IPS DF 4.7 (cell line): ENCODE results near the gene DPF1.

ENCODE experiments used
- DNase-seq: peaks from one replicate; pipeline ENCODE4 v3.0.0-alpha.2; 2013; ENCODE audit warnings: low spot score; ENCODE audit errors: extremely low read depth

Gene DPF1

GRCh38 chr19:38221919-38222830, 1.8 kb downstream of the DPF1 start:
- no peak for DNase-seq

DNA sequence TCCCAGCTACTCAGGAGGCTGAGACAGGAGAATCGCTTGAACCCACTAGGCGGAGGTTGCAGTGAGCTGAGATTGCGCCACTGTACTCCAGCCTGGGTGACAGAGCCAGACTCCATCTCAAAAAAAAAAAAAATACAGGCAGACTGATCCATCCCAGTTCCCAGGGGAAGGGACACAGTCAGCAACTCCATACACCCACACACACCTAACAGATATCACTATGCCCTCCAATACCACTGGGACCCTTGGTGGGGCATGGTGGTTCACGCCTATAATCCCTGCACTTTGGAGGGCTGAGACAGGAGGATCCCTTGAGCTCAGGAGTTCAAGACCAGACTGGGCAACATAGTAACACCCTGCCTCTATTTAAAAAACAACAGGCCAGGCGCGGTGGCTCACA, 2.6 kb downstream of the DPF1 start:
- no peak for DNase-seq

DNA sequence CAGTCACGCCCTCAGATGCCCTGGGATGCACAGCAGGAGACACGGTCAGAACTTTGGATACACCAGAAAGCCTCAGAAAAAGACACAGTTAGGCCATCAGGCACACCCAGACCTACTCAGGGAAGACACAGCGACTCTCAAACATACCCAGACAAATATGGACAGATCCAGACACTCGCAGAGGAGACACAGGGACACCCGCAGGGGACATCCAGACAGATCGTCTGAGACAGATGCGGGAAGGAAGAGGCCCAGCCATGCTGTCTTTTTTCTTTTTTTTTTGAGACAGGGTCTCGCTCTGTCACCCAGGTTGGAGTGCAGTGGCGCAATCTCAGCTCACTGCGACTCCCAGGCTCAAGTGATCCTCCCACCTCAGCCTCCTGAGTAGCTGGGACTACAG, 4.8 kb downstream of the DPF1 start:
- no peak for DNase-seq

- DNase-seq: no peak
These were observed 5.8 kb downstream of the DPF1 start for GRCh38 chr19:38218204-38218603.

DNA sequence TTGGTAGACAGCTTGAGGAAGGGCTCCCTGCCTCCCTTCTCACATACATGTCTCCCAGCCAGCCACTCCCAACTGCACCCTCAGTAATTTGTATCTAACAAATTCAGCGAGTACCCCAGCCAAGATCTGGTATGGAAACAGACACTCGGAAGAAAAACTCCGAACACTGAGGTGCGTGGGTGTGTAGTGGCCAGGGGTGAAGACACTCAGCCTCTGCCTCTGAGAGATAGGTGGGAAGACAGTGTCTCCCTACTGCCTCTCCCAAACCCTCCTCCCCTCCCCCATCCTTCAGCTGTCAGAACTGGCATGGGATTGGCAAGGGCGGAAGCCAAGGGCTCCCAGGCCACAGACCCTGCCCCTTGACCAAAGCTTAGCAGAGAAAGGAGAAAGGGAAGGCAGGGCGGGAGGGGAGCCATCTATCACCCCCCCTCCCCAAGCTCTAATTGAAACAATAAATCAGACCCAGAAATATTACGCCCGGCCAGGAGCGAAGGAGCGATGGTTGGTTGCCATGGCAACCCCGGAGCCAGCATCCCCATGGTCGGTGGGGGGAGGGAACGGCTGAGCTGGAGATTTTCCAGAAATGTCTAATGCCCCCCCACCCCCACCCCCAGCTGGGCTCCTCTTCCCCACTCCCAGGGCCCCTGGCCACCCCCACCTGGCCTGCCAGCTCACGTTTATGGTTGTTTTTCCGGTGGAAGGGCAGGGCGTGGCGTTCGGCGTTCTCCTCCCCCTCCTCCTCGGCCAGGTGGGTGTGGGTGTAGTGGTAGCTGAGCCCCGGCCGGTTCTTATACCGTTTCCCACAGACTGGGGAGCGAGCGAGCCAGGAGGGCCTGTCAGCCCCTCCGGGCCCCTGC, 7.0 kb downstream of the DPF1 start:
- DNase-seq: no peak

- no peak for DNase-seq
These were observed 10.0 kb downstream of the DPF1 start for GRCh38 chr19:38213911-38214625.

DNA sequence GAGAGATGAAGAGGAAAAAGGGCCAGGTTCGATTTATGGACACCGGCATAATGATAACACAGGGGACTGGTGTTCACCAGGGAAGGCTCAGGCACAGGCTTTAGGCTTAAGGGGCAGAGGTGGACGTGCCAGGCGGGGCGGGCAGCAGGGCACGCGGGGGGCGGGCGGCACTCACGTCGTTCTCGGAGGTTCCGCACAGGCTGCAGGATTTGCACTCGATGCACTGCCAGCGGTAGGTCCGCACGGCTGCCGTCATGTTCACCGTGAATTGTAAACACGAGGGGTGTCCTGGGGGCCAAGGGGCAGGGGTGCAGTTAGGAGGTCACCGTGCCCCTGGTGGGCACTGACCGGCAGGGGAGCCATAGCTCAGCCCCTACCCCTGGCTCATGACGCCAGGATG, 10.6 kb downstream of the DPF1 start:
- DNase-seq: no peak

DNA sequence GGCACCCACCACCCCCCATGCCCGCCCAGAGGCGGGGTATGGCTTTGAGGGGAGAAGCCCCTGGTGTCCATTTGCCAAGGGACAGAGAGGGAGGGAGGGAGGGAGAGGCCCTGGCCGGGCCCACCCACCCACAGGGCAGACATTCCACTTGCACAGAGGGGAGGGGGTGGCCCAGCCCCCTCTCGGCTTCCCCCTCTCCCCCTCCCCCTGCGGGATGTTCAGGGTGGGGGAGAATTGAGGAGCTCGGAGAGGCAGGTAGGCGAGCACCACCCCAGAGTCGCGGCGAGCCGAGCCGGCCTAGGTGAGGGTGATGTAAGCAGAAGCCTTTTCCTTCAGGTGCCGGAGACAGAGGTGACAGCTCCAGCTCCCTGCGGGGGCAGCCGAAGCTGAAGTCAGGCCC, 12.3 kb downstream of the DPF1 start:
- DNase-seq: no peak

- DNase-seq: no peak
These were observed 12.9 kb downstream of the DPF1 start for GRCh38 chr19:38211151-38211591.

DNA sequence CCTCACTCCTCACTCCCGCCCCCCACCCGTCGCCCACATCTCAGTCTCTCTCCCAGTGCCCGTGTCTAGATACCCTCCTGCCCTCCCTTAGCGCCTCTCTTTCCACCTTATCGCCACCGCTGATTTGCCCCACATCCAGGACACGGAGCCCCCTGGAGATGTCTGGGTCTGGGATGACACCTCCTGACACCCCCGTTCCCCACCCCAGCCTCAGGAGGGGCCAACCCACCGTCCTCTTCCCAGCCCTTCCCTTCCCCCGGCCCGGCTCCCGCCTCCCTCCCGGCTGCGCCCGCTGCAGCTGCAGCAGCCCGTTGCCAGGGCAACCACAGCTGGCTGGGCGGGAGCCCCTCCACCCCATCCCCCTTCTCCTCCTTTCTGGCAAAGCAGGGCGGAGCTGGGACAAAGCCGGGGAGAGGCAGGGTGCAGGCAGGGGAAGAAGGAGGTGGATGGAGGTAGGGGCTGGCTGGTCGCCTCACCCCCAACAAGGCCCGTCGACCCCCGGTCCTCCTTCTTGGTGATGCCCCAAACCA, 13.5 kb downstream of the DPF1 start:
- DNase-seq: no peak

DNA sequence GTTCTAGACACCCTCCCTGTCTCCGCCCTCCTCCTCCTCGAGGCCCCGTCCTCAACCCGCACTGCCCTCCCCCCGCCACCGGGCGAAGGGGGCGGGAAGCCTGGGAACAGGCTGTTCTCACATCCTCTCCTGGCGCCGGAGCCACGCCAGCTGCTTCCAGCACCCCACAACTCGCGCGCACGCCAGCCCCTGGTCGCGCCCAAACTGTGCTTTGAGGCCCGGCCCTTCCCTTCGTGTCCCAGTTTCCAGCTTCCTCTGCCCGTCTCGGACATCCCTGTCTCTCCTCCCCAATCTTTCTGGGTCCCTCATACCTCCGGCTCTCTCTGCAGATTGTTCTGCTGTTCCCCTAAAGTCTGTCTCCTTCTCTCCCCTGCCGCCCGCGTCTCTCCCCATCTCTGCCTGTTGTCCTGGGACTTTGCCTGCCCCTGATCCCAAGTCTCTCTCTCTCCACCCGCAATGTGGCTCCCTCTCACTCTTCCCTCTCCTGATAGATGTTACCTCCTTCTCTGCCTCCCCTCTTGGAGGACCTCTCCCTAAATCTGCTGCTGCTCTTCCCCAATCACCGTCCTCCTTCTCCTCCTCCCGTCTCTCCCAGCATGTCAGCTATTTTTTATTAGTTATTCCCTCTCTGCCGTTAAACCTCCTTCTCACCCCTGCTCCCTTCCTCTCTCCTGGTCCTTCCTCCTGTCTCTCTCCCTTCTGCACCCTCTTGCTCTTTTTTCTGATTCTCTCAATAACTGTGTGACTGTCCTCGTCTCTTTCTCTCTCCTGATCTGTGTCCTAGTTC, 14.2 kb downstream of the DPF1 start:
- no peak for DNase-seq

- no peak for DNase-seq
These were observed 14.9 kb downstream of the DPF1 start for GRCh38 chr19:38209152-38209551.

DNA sequence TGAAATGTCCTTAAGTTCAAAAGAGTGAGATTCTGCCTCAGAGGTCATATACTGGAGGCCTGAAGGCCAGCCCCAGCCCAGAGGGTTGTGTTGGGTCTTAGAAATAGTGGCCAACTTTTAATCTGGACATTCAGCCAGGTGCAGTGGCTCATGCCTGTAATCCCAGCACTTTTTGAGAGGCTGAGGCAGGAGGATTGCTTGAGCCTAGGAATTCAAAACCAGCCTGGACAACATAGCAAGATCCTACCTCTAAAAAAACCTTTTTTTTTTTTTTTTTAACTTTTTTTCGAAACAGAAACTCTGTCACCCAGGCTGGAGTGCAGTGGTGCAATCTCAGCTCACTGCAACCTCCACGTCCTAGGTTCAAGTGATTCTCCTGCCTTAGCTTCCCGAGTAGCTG, 15.5 kb downstream of the DPF1 start:
- DNase-seq: no peak

DNA sequence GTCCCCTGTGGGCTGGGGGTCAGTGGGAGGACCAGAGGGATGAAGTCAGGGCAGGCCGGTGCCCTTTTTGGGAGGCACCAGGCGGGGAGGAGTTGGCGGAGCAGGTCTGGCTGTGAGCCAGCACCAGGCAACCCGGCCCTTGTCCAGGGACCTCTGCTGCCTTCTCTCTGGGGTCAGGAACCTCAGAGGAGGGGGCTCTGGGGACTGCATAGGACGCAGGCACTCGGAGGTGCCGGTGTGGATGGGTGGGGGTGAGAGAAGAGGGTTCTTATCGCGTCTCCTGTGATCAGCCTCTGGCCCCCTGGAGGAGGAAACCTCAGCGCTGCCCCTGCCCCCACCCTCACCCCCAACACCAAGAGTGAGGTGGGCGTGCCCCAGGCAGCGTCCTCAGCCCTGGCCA, 16.5 kb downstream of the DPF1 start:
- no peak for DNase-seq

GRCh38 chr19:38206928-38207327, 17.1 kb downstream of the DPF1 start:
- DNase-seq: no peak

DNA sequence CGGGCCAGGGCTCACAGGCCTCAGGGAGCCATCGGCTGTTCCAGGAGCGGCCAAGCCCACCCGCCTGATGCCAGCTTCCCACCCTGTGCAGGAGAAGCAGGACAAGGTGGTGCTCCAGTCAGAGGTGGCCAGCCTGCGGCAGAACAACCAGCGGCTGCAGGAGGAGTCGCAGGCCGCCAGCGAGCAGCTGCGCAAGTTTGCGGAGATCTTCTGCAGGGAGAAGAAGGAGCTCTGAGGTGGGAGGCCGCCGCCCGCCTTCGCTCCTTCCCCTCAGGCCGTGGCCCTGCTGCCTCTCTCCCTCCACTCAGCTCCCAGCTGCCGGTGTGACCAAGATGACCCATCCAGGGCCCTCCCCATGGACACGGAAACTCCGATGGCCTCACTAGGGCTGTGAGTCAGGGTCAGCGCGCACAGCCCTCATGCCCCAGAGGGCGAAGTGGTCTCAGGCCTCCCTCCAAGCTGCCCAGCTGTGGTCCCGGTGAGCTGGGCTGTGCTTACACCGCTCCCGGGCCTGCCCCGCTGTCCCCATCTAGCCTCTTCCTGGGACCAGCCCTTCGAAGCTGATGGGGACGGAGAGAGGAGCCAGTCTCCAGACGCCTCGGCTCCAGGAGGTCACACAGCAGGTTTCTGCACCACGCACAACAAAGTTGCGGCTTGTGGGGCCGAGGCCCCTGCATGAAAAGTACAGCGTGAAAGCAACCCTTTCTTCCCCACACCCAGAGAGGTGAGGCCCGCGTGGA, 17.8 kb downstream of the DPF1 start:
- no peak for DNase-seq

DNA sequence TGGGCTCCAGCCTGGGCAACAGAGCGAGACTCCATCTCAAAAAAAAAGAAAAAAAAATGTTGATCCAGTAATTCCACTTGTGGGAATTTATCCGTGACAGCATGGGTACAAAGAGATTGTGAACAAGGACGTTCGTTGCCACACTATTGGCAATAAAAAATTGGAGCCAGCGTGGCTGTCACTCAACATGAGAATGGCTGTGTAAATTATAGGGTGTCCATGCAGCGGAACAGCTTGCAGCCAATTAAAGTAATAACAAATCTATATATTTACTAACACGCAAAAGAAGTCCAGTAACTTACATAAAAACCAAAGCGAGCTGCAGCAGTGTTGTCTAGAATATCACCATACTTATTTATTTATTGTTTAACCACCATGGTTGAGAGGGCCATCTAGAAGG, 19.3 kb downstream of the DPF1 start:
- no peak for DNase-seq

DNA sequence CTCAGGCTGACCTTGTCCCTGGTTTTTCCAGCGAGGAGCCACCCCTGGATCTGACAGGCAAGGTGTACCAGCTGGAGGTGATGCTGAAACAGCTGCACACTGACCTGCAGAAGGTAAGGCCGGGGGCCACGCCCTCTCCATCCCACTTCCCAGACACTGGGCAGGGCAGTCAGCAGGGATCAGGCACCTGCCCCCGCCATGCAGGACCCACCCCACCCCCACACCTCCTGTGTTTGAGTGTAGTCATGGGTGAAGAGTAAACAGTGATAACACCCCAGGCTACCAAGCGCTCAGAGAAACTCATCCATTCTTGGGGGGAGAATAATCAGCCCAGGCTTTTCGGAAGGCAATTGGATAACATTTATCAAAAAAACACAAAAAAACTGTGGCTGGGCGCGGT, 19.9 kb downstream of the DPF1 start:
- no peak for DNase-seq

- DNase-seq: no peak
These were observed 20.8 kb downstream of the DPF1 start for GRCh38 chr19:38203197-38203596.

DNA sequence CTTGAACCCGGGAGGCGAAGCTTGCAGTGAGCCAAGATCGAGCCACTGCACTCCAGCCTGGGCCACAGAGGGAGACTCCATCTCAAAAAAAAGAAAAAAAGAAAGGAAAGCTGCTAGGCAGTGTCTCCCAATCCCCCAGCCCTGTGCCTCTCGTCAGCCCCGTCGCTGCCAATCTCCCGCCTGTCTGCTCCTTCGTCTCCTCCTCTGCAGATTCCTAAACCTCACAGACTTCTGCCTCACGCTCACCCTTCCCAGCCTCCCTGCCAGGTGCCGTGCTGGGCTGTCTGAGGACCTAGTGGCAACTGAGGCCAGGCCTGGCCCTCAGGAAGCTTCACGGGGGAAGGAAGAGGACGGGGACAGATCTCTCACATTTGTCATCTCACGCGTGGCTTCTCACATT, 21.5 kb downstream of the DPF1 start:
- no peak for DNase-seq
